IgD-negative memory B cell (primary cell): ENCODE measurements around the gene SLC6A17. TPM values are rescaled to one million over a fixed set of nuclear protein-coding genes. Genes with fewer than 3 reads are reported as not detected.

ENCODE experiments used
- H3K27ac Mint-ChIP-seq, 3 donors: one replicate each; pipeline ENCODE4 v1.8.0; 2020 to 2022; ENCODE audit warnings: mild to moderate bottlenecking in 3 of 3, mixed read lengths in 3 of 3, moderate library complexity in 1 of 3
- H3K27me3 Mint-ChIP-seq: one replicate; pipeline ENCODE4 v1.8.0; 2021; ENCODE audit warnings: mixed read lengths
- H3K36me3 Mint-ChIP-seq: one replicate; pipeline ENCODE4 v1.8.0; 2020; ENCODE audit warnings: mild to moderate bottlenecking, mixed read lengths
- H3K4me1 Mint-ChIP-seq, 3 donors: one replicate each; pipeline ENCODE4 v1.8.0; 2020 to 2022; ENCODE audit warnings: mixed read lengths in 3 of 3, mild to moderate bottlenecking in 1 of 3
- H3K4me3 Mint-ChIP-seq, 4 donors: one replicate each; pipeline ENCODE4 v1.8.0; 2020 to 2022; ENCODE audit warnings: mild to moderate bottlenecking in 4 of 4, mixed read lengths in 4 of 4, moderate library complexity in 3 of 4
- H3K9me3 Mint-ChIP-seq, 3 donors: one replicate each; pipeline ENCODE4 v1.8.0; 2020 to 2021; ENCODE audit warnings: mixed read lengths in 3 of 3, mild to moderate bottlenecking in 1 of 3
- polyA plus RNA-seq: library from polyadenylated mRNA; unstranded; fragments of 300-500 nt; fragmentation: Illumina TruSeq; gene quantifications from one replicate; pipeline ENCODE4 v1.2.3, GENCODE V29; 2021

SLC6A17 gene
- polyA plus RNA-seq, 1 donor from 2014 or later = not detected

- no peaks in the 10 kb centered on the region for H3K9me3 Mint-ChIP-seq
- H3K27me3 Mint-ChIP-seq = no peaks in the 10 kb centered on the region
- H3K4me1 Mint-ChIP-seq = peaks cover 15 to 30% (median 15%) of the 10 kb centered on the region in 3 donors
- H3K36me3 Mint-ChIP-seq = peaks cover 4% of the 10 kb centered on the region
- H3K4me3 Mint-ChIP-seq = no peak overlapping the region
- H3K27ac Mint-ChIP-seq = no peak overlapping the region
Observed at GRCh38 chr1:110239441-110240430, 89.4 kb downstream of the SLC6A17 start.

GRCh38 chr1:110240476-110241210, 90.3 kb downstream of the SLC6A17 start:
- Mint-ChIP-seq H3K27ac (no peak overlapping the region), H3K9me3 (no peaks in the 10 kb centered on the region), H3K27me3 (peaks cover 2% of the 10 kb centered on the region), H3K36me3 (peaks cover 7% of the 10 kb centered on the region), H3K4me1 (peaks cover 15 to 35% (median 15%) of the 10 kb centered on the region in 3 donors), H3K4me3 (no peak overlapping the region)

GRCh38 chr1:110241516-110241915, 91.2 kb downstream of the SLC6A17 start:
- no peaks in the 10 kb centered on the region for H3K9me3 Mint-ChIP-seq
- H3K4me1 Mint-ChIP-seq = peaks cover 15 to 34% (median 15%) of the 10 kb centered on the region in 3 donors
- no peak overlapping the region for H3K4me3 Mint-ChIP-seq
- peaks cover 2% of the 10 kb centered on the region for H3K27me3 Mint-ChIP-seq
- H3K36me3 Mint-ChIP-seq = peaks cover 7% of the 10 kb centered on the region
- H3K27ac Mint-ChIP-seq = no peak overlapping the region

GRCh38 chr1:110242062-110242461, 91.8 kb downstream of the SLC6A17 start:
- Mint-ChIP-seq H3K9me3 (no peaks in the 10 kb centered on the region), H3K27me3 (peaks cover 2% of the 10 kb centered on the region), H3K27ac (peak overlapping the region in 2 of 3 donors; percentile 7 to 11), H3K36me3 (peaks cover 7% of the 10 kb centered on the region), H3K4me3 (no peak overlapping the region), H3K4me1 (peaks cover 15 to 34% (median 15%) of the 10 kb centered on the region in 3 donors)

GRCh38 chr1:110242731-110243130, 92.4 kb downstream of the SLC6A17 start:
- Mint-ChIP-seq H3K27ac (peak overlapping the region in 1 of 3 donors; percentile 10), H3K9me3 (no peaks in the 10 kb centered on the region), H3K4me3 (peak overlapping the region in 1 of 4 donors; percentile 21), H3K36me3 (peaks cover 4% of the 10 kb centered on the region), H3K27me3 (peaks cover 2% of the 10 kb centered on the region), H3K4me1 (peaks cover 15 to 32% (median 15%) of the 10 kb centered on the region in 3 donors)

GRCh38 chr1:110243146-110243545, 92.9 kb downstream of the SLC6A17 start:
- Mint-ChIP-seq H3K9me3 (no peaks in the 10 kb centered on the region), H3K36me3 (peaks cover 4% of the 10 kb centered on the region), H3K4me3 (peak overlapping the region in 2 of 4 donors; percentile 58 to 70), H3K27ac (peak overlapping the region in 2 of 3 donors; percentile 10 to 94), H3K27me3 (peaks cover 2% of the 10 kb centered on the region), H3K4me1 (peaks cover 15 to 32% (median 15%) of the 10 kb centered on the region in 3 donors)

- Mint-ChIP-seq H3K4me1 (peaks cover 15 to 28% (median 15%) of the 10 kb centered on the region in 3 donors), H3K9me3 (no peaks in the 10 kb centered on the region), H3K4me3 (peak overlapping the region in 3 of 4 donors; percentile 35 to 80 (median 70)), H3K27ac (peak overlapping the region in 2 of 3 donors; percentile 10 to 94), H3K27me3 (peaks cover 2% of the 10 kb centered on the region), H3K36me3 (peaks cover 4% of the 10 kb centered on the region)
Observed at GRCh38 chr1:110243574-110243973, 93.3 kb downstream of the SLC6A17 start.

- no peaks in the 10 kb centered on the region for H3K9me3 Mint-ChIP-seq
- H3K27me3 Mint-ChIP-seq = peaks cover 2% of the 10 kb centered on the region
- H3K36me3 Mint-ChIP-seq = peaks cover 4% of the 10 kb centered on the region
- H3K4me3 Mint-ChIP-seq = no peak overlapping the region
- H3K4me1 Mint-ChIP-seq = peaks cover 13 to 22% (median 15%) of the 10 kb centered on the region in 3 donors
- no peak overlapping the region for H3K27ac Mint-ChIP-seq
Observed at GRCh38 chr1:110245876-110246620, 95.8 kb downstream of the SLC6A17 start.

GRCh38 chr1:110248746-110249145, 98.5 kb downstream of the SLC6A17 start:
- H3K4me3 Mint-ChIP-seq = no peak overlapping the region
- peaks cover 4% of the 10 kb centered on the region for H3K36me3 Mint-ChIP-seq
- peaks cover 3 to 11% (median 5%) of the 10 kb centered on the region in 3 donors for H3K4me1 Mint-ChIP-seq
- no peaks in the 10 kb centered on the region for H3K9me3 Mint-ChIP-seq
- peaks cover 3% of the 10 kb centered on the region for H3K27me3 Mint-ChIP-seq
- H3K27ac Mint-ChIP-seq = no peak overlapping the region

- Mint-ChIP-seq H3K4me1 (peaks cover 0 to 7% (median 2%) of the 10 kb centered on the region in 3 donors), H3K36me3 (peaks cover 4% of the 10 kb centered on the region), H3K27me3 (peaks cover 3% of the 10 kb centered on the region), H3K4me3 (no peak overlapping the region), H3K9me3 (no peaks in the 10 kb centered on the region), H3K27ac (no peak overlapping the region)
Observed at GRCh38 chr1:110249256-110249655, 99.0 kb downstream of the SLC6A17 start.

- H3K9me3 Mint-ChIP-seq = no peaks in the 10 kb centered on the region
- H3K4me1 Mint-ChIP-seq = peaks cover 0 to 2% (median 2%) of the 10 kb centered on the region in 3 donors
- peak overlapping the region in 1 of 3 donors; percentile 69 for H3K27ac Mint-ChIP-seq
- H3K4me3 Mint-ChIP-seq = no peak overlapping the region
- H3K36me3 Mint-ChIP-seq = peaks cover 4% of the 10 kb centered on the region
- H3K27me3 Mint-ChIP-seq = peaks cover 1% of the 10 kb centered on the region
Observed at GRCh38 chr1:110250008-110250407, 99.7 kb downstream of the SLC6A17 start.

GRCh38 chr1:110250749-110251148, 100.5 kb downstream of the SLC6A17 start:
- Mint-ChIP-seq H3K9me3 (no peaks in the 10 kb centered on the region), H3K4me1 (peaks cover 0 to 6% (median 2%) of the 10 kb centered on the region in 3 donors), H3K27me3 (peaks cover 3% of the 10 kb centered on the region), H3K27ac (no peak overlapping the region), H3K4me3 (no peak overlapping the region), H3K36me3 (peaks cover 2% of the 10 kb centered on the region)
